GM19372 (cell line): ENCODE measurements around the gene ALPP.
"Not testable (repeated sequence)": the region's sequence is repeated elsewhere in the genome, so short reads cannot be mapped to it uniquely, and the experiment has no call there.

ENCODE experiments used
- ATAC-seq: cut with Tn5 transposase; IDR thresholded peaks from one replicate; pipeline ENCODE4 v1.9.1; 2021; ENCODE audit warnings: mild to moderate bottlenecking, low read depth, moderate library complexity; ENCODE audit not compliant: unreplicated experiment

Gene ALPP

DNA sequence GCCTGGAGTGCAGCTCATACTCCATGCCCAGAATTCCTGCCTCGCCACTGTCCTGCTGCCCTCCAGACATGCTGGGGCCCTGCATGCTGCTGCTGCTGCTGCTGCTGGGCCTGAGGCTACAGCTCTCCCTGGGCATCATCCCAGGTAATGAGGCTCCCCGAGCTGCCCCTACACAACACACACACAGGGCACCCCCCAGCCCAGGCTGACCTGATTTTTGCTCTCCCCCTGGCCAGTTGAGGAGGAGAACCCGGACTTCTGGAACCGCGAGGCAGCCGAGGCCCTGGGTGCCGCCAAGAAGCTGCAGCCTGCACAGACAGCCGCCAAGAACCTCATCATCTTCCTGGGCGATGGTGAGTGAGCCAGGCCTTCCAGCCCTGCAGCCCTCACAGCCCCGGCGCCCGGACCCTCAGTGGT, at the start of gene ALPP:
ALPP (plus strand) TSS at position 17 of the 417 bp plus-strand sequence; CDS start at position 69, 52 bp downstream.
- ATAC-seq: not testable (repeated sequence)

DNA sequence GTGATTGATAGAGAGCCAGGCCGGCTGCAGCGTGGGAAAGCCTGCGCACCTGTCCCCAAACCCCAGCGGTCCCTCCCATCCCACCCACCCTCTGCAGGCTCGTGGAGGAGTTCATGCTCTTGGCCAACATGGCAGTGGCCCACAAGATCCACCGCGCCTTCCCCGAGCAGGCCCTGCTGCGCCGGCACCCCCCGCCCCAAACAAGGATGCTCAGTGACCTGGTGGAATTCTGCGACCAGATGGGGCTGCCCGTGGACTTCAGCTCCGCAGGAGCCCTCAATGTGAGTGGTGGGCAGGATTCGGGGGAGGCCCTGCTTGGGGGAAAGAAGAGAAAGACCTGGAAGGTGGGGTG, 48.9 kb upstream of the ALPP start:
- no peak for ATAC-seq

DNA sequence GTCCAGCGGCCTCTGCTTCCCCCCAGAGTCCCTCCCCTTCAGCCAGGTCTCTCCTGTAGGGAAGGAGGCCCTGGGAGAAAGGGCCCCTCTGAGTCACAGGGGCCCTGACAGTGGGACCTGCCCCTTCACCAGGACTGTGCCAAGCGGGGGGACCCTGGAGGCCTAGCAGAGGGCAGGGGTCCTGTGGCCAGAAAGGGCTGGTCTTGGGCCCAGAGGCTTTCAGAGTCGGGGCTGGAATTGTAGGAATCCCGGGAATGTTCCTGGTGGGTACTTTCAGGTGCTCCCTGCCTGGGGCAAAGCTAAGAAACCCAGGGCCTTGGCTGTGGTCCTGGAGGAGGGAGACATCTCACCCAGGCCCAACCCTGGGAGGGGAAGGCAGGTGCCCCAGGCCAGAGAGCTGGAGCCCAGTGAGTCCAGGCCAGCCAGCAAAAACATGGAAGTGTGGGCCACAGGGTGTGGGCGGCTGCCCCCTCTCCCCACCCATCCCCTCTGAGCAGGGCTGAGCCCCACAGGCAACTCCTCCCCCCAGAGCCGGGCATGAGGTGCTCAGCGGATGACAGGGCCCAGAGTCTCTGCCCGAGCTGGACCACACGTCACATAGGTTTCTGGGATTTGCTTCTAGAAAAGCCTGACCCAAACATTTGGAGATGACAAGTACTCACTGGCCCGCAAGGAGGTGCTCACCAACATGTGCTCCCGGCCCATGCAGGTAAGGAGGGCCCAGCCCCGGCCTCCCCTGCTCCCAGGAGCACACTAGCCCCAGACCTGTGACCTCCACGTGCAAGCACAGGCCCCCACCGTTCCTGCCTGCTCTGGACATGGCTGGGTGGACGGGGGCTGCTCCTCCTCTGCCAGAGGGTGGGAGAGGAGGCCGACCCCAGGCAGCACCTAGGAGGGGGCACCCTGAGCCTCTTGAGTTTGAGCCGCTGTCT, 48.2 kb upstream of the ALPP start:
- no peak for ATAC-seq

DNA sequence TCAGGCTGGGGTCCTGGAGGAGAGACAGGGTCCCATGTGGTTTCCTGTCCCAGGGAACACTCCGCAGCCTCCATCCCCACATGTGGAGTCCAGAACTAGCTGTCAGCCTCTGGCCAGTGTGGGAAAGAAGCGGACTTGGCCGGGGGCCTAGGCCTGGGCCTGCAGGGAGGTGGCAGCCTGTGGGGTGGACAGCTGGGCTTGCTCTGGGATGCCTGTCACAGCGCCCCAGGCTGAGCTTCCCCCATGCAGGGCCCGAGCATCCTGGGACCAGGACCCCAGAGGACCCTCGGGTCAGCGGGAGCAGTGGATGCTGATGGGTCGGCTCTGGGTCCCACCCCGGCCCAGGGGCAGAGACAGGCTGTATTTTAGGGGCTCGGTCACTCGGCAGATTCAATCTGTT, 47.5 kb upstream of the ALPP start:
- not testable (repeated sequence) for ATAC-seq

DNA sequence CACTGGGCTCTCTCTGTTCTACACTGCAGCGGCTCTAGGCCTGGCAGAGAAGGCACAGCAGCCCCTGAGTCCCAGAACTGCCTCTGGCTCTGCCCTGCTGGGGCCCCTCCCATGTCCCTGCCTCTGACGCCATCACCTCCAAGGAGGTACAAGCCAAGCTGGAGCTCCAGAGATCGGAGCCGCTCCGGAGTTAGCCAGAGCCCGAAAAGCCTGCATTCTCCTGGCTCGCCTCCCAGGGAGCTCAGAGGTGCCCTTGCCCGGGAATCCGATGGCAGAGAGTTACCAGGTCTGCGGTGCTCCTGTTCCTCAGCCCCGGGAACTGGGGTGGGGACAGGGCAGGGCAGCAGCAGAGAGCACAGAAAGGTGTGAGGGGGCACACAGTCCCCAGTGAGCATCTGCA, 46.9 kb upstream of the ALPP start:
- not testable (repeated sequence) for ATAC-seq

DNA sequence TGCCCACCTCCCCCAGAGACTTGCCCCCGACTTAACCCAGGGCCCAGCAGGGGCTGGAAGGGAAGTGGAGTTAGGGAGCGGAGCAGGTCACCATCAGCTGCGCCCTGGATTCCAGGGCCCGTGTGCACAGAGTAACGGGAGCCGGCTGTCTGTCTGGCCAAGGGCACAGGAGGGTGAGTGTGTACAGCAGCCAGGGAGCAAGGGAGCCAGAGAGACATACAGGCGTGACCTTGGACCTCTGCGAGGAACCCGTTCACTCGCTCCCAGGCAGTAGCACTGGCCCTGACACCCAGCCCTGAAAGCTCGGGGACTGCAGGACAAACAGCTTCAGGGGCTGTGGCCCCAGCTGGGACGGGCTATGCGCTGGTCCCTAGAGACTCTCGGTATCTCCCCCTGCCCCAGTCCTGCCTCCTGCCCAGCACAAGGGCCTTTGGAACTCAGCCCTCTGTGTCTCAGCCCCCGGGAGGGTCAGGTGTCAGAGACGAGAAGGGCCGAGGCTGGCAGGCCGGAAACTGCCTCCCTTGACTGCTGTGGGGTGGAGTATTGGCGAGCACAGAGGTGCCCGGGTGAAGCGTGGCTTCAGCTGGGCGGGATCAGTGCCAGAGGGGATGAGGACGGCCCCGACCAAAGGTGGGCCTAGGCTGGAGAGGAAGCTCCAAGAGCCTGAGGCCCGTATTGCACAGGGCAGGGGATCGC, 46.2 kb upstream of the ALPP start:
- ATAC-seq: not testable (repeated sequence)

DNA sequence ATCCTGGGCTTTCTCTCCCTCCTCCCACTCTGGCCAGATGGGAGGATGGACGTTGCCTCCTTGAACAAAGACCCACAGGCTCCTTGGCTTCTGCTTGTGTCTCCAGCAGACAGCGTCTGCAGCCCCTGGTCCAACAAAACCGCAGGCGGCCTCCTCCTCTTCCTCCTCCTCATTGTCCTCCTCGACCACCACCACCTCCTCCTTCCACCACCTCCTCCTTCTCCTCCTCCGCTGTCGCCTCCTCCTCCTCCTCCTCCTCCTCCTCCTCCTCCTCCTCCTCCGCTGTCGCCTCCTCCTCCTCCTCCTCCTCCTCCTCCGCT, 45.7 kb upstream of the ALPP start:
- ATAC-seq: no peak

DNA sequence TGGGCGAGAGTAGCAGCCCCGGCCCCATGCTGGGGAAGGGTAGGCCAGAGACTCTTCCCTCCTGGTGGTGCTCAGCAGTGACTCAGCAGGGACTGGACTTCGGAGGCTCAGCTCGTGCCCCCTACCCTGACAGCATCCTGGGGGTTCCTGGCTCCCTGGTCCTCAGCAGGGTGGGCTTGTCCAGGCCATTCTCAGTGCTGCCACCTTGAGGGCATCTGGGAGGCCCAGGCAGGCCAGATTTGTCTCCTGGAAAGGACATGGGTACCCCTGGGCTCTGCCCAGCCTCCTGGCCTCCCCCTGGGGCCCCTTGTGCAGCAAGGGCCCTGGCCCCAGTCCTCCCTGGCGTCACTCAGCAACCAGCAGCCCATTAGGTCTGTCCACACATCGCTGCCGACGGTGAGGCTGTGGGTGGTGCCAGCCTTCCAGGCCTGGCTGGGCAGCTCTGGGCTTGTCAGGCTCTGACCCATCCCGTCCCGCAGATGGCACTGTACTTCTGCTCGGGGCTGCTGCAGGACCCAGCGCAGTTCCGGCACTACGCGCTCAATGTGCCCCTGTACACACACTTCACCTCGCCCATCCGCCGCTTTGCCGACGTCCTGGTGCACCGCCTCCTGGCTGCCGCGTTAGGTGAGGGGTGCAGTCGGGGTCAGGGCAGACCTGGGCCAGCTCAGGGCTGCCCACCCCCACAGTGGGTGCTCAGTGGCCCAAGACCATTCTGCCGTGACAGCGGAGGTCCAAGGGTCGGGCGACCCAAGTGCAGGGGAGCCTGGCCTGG, 45.0 kb upstream of the ALPP start:
- no peak for ATAC-seq

DNA sequence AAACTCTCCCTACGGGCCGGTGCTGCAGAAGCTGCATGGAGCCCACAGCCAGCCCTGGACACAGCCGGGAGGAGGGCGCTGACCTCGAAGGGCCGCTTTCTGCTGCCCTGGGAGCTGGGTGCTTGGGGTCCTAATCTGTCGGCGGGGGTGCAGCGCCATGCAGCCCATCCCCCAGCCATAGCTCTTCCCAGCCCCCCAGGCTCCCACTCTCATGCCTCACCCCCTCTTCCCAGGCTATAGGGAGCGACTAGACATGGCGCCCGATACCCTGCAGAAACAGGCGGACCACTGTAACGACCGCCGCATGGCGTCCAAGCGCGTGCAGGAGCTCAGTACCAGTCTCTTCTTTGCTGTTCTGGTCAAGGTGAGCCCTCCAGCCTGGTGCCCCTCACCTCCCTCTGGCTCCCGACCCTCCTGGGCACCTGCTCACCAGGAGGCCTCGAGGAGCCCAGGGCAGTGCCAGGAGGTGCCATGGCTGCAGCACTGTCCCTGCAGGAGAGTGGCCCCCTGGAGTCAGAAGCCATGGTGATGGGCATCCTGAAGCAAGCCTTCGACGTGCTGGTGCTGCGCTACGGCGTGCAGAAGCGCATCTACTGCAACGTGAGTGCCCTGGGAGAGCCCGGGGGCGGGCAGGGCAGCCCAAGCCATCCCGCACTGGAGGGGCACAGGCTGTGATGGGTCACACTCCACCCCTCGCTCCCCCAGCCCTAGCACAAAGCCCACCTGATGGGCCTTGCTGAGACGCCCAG, 44.2 kb upstream of the ALPP start:
- not testable (repeated sequence) for ATAC-seq

DNA sequence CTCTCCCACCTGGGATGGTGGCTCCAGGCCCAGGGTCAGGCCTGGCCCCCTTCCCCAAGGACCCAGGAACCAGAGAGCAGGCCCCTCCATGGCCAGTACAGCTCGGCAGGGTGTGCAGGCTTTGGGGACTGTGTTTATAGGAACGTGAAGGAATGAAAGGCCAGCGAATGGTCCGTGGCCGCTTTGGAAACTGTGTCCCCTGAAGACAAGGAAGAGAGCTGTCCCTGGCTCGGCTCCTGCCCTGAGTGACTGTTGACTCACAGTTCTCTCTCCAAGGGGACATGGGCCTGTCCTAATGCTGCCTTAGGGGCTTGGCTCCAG, 43.7 kb upstream of the ALPP start:
- not testable (repeated sequence) for ATAC-seq

DNA sequence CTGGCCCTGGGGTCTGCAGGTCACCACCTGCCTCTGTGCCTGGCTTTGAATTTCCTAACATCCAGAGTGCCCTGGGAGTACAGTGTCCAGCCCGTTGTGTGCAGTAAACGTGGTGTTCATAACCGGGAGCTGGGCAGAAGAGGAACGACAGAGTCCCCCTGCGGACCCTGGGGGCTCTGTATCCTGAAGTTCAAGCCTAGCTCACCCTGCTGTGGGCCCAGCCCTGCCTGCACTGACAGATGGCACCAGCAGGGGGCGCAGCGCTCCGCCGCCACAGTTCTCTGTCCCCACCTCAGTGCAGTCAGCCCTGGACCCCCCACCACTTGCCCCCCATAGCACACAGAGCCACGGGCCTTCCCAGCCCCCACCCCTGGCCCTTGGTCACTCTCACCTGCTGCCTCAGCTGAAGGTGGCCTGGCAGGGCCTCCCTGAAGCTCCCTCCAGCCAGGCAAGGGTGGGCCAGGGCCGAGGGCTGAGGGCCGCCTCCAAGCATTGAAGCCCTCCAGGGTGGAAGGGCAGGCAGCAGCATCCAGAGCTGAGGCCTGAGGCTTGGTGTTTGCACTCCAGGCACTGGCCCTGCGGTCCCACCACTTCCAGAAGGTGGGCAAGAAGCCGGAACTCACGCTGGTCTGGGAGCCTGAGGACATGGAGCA, 43.2 kb upstream of the ALPP start:
- ATAC-seq: not testable (repeated sequence)

DNA sequence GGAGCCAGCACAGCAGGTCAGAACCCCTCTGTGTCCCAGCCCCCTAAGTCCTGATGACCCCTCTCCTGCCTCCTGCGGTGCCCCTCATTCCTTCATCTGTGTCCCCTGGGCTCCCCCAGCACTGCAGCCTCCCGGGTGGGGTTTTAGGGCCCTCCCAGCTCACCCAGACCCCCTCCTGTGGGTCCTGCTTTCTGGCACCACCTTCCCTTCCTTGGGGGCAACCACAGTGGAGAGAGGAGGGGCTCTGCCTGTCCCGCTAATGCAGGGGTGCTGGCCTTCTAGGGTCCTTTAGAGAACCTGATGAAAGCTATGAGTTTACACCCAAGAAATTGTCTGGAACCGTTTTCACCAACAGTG, 42.7 kb upstream of the ALPP start:
- no peak for ATAC-seq

DNA sequence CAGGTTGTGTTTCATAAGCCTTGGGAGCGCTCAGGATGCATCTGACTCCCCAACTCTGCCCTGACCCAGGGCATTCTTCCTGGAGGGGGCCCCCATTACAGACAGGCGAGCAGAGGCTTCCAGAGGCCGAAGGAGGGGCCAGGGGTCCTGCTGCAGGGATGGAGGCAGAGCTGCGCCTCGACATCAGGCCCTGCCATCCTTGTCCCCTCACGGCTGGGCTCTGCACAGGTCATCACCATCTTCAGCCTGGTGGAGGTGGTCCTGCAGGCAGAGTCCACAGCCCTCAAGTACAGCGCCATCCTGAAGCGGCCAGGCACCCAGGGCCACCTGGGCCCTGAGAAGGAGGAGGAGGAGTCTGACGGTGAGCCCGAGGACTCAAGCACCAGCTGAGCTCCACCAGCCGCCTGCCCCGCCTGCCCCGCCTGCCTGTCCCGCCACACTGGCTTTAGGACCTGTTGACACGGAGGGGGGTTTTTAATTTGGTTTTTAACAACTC, 42.3 kb upstream of the ALPP start:
- ATAC-seq: no peak

DNA sequence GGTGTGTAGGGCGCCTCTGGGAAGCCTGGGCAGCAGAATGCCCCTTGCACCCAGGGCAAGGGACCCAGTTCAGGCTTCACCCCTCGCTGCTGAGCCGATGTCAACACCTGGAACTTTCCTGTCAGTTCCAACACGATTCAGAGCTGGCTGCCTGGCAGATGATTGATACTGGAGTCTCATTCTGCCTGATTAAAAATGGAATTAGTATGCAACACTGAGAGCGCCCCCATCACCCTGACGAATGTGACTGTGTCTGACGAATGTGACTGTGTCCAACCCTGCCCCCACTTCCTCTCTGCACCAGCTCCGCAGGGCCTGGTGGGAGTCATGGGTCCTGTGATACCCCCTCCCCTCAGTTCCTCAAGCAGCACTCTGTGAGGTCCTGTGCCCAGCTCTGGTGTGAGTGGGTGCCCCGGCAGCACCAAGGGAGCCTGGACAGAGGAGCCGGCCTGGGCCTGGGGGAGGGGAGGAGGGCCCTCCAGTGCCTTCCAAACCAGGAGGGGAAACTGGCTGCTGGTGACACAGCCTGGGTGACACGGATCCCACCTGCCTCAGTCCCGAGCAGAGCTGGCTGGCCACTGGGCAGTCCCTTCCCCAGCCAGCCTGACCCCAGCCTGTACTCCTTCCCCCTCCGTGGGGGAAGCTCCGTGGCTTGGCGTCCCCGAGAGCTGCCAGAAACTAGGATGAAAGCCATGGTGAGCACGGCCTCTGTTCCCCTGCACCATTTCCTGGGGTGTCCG, 41.4 kb upstream of the ALPP start:
- ATAC-seq: no peak

DNA sequence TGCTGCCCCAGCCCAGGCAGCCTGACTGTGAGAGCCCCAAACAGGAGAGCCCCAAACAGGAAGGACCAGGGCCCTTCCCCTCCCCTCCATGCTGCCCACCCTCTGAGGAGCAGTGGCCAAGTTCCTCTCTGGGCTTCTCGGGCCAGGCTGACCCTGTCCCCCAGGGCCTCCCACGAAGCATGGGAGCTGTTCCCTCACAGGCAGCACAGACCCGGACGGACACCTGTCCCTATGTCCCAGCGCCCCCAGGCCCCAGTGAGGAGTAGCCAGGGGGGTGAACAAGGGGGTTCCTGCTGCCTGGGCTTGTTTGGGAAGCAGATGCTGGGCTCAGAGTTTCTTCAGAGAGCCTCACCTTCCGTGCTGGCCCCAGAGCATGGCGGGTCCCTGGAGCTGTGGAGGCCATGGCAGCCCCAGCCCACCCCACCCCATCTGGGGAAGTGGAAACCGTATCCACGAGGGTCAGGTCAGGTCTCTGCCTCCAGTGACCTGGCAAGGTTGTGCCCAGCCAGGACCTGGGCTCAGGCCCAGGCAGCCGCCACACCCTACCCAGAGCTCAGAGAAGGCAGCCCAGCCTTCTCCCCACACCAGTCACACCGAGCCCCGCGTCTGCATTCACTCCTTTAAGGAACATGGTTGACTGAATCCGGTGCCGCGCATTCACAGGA, 40.3 kb upstream of the ALPP start:
- ATAC-seq: not testable (repeated sequence)

DNA sequence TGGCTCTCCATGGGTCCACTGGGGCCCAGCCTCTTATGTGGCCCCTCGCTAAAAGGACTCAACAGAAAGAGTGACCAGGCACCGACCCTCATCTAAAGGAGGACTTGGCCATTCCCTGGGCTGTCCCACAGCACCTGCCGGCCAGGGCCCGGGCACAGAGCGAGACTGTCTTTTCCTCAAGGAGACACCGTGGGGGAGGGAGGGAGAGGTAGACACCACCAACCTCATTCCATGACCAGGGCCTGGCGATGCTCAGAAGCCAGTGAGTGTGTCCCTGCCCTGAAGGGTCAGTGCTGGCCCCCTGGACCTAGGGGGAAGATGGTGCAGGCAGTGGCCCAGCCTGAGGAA, 39.8 kb upstream of the ALPP start:
- no peak for ATAC-seq

DNA sequence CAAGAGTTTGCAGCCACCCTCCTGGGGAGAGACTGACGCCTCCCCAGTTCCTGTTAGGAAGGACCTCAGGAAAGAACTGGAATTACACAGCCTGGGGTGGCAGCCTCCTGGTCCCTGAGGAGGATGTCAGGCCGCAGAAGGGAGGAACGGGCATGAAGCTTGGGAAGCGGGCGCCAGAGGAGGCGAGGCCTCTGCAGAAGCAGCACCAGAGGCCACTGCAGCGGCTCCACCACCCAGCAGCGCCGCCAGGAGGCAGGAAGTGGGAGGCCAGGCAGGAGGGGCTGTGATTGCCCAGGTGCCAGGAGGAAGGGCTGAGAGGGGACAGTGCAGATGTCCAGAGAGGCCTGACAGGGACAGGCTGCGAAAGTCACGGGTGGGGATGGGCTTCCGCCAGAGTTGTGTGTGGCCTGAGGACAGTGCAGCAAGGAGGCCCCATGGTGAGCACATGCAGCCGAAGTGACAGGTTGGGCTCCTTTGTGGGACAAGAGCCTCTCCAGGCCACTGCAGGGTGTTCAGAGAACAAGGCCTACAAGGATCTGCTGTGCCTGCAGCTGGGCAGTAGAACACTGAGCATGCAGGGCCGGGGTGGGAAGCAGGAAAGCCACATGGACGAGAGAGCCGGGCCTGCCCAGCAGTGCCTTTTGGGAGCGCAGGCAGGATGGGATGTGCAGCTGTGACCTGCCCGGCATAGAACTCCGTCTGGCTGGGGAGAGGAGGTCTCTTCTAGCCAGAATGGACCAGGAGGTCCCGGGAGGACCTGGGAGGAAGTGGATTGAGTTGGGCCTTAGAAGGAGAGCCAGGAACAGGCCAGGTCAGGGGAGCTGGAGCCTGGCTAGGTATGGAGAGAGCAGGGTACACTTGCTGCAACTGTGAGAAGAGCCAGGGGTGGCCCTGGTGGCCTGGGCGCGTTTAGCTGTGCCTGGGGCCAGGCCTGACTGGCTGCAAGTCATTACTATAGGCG, 39.1 kb upstream of the ALPP start:
- no peak for ATAC-seq
